HG03025 (cell line): ENCODE measurements around the gene PERM1.
"Not testable (repeated sequence)": the region's sequence is repeated elsewhere in the genome, so short reads cannot be mapped to it uniquely, and the experiment has no call there.

Experiments used
- ATAC-seq: cut with Tn5 transposase; IDR thresholded peaks from one replicate; pipeline ENCODE4 v1.9.1; 2021; ENCODE audit warnings: mild to moderate bottlenecking, moderate library complexity; ENCODE audit not compliant: unreplicated experiment, low FRiP score

The PERM1 gene

DNA sequence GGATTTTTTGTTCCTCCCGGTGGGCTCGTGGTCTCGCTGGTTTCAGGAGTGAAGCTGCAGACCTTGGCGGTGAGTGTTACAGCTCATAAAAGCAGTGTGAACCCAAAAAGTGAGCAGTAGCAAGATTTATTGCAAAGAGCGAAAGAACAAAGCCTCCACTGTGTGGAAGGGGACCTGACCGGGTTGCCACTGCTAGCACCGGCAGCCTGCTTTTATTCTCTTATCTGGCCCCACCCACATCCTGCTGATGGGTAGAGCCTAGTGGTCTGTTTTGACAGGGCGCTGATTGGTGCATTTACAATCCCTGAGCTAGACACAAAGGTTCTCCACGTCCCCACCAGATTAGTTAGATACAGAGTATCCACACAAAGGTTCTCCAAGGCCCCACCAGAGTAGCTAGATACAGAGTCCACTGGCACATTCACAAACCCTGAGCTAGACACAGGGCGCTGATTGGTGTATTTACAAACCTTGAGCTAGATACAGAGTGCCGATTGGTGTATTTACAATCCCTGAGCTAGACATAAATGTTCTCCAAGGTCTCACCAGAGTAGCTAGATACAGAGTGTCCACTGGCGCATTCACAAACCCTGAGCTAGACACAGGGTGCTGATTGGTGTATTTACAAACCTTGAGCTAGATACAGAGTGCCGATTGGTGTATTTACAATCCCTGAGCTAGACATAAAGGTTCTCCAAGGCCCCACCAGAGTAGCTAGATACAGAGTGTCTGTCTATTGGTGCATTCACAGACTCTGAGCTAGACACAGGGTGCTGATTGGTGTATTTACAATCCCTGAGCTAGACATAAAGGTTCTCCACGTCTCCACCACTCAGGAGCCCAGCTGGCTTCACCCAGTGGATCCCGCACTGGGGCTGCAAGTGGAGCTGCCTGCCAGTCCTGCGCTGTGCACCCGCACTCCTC, 35.8 kb upstream of the PERM1 start:
- ATAC-seq, result not testable (repeated sequence)

DNA sequence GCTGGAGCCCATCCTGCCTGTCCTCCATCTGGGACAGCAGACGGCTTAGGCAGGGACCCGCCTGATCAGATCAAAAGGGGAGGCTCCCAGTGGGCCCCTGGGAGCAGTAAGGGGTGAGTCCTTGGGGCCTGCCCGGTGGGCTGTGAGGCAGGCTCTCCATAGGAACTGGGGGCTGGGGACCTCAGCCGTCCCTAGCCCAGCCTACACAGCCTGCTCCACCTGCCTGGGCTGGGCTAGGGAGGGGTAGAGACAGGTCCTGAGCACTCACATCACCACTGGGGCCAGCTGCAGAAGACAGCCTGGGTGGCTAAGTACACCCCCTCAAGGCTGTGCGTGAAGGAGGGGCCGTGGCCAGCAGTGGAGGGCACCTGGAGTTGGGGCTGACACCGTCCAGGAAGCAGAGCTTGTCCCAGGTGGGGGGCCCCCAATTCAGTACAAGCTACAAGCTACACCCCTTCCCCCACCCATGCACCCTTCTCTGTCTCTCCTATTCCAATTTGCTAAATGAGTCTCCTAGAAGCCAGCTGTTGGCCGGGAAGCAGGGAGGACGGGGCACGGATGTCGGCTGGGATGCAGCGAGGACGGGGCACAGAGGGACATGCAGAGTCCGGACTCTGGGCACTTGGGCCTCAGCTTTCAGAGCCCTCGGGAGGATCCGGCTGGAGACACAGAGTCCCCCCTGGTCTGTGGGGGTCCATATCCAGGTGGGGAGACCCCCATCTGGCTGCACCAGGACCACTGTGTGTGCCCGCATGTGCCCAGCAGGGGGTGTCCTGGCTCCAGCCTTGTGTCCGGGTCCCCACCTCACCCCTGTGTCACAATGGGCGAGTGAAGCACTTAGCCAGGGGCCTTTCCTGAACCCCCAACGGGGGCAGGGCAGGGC, 33.1 kb upstream of the PERM1 start:
- ATAC-seq, result no peak

DNA sequence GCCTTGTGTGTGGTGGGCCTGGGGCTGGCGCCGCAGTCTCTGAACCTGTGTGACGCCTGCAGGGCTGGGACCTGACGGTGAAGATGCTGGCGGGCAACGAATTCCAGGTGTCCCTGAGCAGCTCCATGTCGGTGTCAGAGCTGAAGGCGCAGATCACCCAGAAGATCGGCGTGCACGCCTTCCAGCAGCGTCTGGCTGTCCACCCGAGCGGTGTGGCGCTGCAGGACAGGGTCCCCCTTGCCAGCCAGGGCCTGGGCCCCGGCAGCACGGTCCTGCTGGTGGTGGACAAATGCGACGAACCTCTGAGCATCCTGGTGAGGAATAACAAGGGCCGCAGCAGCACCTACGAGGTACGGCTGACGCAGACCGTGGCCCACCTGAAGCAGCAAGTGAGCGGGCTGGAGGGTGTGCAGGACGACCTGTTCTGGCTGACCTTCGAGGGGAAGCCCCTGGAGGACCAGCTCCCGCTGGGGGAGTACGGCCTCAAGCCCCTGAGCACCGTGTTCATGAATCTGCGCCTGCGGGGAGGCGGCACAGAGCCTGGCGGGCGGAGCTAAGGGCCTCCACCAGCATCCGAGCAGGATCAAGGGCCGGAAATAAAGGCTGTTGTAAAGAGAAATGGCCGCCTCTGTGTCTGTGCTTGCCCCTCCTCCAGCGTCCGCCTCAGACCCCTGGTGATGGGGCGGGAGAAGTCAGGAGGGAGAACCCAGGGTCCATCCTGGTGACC, 32.2 kb upstream of the PERM1 start:
- no peak for ATAC-seq

DNA sequence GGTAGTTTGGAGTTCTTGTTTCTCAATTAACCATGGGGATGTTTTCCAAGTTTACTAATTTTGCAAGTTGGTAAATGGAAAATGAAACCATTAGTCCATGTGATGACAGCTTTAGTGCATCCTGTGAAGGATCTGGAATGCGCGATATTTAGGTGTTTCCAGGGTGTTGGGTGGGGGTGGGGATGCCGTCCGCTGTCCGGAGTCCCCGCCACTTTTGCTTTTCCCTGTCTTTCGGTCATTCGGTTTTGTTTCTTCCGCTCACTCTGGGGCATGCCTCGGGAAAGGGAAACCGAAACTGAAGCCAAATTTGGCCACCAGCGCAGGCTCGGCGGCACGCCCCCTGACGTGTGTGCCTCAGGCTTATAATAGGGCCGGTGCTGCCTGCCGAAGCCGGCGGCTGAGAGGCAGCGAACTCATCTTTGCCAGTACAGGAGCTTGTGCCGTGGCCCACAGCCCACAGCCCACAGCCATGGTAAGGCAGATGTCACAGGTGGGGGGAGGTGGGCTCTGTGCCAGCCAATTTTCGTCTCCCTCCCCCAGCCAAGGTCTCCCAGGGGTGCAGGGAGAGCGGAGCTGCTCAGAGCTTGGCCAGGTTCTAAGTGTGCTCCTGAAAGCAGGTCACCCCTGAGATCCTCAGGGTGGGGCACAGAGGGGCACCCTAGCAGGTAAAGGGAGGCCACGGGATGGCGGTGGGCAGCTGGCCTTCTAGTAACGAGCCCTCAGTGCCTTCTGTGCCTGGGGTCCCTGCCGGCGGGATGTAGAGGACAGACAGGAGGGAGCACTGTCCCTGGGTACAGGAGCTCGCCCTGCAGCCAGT, 31.4 kb upstream of the PERM1 start, which contains the start of gene ISG15:
ISG15 (plus strand) TSS at position 393 of the 817 bp plus-strand sequence; CDS start at position 470, 77 bp downstream.
- peak; percentile 85 for ATAC-seq

DNA sequence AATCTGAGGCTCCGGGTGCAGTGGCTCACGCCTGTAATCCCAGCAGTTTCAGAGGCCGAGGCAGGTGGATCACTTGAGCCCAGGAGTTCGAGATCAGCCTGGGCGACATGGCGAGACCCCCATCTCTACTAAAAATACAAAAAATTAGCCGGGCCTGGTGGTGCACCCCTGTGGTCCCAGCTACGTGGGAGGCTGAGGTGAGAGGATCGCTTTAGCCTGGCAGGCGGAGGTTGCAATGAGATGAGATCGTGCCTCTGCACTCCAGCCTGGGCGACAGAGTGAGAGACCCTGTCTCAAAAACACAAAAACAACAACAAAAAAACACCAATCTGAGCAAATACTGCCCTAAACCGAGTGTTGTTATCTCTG, 30.8 kb upstream of the PERM1 start:
- ATAC-seq, result not testable (repeated sequence)

DNA sequence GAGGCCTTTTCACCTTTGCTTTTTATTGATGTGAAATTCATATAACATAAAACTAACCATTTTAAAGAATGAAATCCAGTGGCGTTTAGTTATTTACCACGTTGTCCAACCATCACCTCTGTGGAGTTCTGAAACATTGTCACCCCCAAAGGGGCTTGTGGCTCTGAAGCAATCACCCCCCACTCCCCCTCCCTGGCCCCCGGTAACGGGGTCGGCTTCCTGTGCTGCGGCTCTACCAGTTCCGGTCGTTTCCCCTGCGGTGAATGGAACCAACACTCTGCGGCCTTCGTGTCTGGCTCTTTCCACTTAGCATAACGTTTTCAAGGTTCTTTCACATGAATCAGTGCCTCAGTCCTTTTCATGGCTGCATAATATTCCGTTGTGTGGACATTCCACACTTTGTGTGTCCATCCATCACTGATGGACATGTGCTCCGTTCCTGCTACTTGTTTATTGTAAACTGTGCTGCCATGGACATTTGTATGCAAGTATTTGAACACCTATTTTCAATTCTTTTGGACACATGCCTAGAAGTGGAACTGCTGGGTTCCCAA, 29.6 kb upstream of the PERM1 start:
- ATAC-seq, result no peak

DNA sequence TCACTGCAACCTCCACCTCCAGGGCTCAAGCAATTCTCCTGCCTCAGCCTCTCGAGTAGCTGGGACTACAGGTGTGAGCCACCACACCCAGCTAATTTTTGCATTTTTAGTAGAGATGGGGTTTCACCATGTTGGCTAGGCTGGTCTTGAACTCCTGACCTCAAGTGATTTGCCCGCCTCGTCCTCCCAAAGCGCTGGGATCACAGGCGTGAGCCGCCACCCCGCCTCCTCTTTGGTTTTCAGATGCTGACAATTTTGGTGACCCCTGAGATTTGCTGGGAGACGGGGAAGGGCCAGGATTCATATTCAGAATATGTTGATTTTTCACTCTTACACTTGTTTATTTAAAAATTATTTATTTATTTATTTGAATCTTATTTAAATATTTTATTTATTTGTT, 28.2 kb upstream of the PERM1 start:
- ATAC-seq, result not testable (repeated sequence)

DNA sequence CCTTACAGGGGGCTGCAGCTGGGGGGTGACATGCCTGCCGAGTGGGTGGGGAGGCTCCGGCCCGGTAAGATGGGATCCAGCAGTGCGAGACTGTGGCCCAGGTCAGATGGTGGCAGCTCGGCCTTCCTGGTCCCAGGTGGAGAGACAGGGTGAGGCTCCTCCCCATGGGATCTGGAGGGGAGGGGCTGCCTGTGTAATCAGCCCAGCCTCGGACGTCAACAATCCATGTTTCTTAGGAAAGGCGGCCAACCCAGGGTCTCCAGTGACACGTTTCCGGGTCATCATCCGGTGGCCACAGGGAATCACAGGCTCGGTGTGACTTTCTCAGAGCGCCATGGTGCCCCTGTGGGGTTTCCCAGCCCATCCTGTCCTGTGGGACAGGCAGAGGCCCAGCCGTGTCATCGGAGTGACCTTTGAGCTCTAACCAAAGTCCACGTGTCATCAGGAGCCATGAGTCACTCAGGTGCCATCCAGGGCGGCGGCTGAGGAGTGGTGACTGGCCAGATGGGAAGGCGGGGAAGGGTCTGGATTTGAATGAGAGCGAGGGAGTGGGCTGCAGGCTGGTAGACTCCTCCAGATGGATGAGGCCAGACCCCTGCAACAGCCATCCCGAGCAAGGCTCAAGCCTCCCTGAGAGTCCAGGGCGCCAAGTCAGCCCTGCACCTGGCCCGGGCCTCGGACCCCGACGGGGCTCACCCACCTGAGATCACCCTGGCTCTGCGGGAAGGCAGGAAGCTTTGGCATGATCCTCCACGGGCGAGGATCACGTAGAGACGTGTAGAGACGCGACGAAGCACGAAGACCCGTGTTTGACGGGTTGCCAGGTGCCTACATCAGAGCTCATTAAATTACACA, 24.6 kb upstream of the PERM1 start:
- no peak for ATAC-seq

DNA sequence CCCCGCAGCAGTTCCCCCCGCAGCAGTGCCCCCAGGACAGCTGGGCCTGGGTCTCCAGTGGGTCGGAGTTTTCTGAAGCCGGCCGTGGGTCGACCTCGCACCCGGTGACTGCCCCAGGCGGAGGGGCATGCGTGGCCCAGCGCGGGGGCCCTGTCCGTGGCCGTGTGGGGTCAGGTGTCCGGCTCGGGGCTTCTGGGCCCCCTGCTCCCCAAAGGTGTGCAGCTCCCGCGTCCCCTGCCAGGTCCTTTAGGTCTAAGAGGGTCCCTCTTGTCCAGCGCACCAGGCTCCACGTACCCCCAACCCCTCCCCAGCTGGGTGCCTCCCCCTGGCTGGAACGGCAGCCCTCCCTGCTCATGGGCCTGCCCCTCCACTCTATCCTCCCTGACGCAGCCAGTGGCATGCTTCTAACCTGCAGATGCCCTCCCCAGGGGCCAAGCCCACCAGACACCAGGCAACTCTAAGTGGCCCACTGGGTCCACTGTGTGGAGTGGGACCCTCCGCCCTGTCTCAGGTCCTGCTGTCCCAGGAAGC, 23.9 kb upstream of the PERM1 start:
- no peak for ATAC-seq

DNA sequence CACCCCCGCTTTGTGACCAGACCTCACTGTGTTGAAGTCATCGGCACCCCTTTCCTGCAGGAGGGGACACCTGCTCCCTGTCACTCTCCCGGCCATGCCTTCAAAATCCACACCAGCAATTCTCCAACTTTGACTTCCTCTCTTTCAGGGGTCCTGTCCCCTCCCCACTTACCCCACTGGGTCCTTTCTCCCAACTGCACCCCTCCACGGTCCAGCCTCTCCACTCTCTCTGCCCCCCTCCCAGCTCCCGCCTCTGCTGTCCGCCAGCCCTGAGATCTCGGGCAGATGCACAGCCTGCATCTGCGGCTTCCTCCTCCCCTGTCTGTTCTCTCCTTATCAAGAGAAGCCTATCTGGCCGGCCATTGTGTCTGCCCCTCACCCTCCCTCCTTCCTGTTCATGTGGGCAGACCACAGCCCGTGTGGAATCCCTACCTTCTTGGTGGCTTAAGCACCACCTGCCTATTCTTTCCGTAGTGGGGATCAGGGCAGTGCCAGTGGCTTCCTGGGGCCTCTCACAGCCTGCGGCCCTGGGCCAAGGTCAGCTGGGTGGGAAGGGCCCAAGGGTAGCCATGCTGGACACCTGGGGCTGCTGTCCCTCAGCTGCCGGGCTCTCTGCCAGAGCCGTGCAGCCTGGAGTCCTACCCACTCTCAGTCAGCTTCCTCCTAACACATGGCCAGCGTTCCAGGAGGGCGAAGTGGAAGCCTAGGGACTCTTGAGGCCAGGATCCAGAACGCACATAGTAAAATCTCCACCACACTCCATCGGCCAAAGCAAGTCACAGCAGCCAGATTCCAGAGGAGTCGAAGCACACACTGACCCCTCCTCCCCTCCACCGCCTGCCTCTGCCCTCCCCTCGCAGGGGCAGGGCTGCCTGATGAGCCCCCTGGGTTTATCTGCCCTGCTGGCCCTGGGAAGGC, 23.1 kb upstream of the PERM1 start:
- no peak for ATAC-seq

DNA sequence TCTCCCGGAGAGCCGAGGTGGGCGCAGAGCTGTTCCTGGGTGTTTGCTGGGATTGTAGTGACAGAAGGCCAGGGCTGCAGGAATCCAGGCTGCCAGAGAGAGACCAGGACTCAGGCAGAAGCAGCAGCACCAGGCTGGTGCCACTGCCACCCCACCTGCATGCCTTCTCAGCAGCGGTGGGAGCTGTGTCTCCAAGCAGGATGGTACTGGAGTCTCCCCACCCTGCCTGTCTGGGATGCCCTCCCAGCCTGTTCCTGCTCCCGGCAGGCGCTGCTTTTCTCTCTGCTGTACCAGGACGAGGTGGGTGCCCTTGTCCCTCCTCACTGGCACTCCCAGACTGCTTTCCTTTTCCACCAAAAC, 22.5 kb upstream of the PERM1 start:
- ATAC-seq, result no peak

DNA sequence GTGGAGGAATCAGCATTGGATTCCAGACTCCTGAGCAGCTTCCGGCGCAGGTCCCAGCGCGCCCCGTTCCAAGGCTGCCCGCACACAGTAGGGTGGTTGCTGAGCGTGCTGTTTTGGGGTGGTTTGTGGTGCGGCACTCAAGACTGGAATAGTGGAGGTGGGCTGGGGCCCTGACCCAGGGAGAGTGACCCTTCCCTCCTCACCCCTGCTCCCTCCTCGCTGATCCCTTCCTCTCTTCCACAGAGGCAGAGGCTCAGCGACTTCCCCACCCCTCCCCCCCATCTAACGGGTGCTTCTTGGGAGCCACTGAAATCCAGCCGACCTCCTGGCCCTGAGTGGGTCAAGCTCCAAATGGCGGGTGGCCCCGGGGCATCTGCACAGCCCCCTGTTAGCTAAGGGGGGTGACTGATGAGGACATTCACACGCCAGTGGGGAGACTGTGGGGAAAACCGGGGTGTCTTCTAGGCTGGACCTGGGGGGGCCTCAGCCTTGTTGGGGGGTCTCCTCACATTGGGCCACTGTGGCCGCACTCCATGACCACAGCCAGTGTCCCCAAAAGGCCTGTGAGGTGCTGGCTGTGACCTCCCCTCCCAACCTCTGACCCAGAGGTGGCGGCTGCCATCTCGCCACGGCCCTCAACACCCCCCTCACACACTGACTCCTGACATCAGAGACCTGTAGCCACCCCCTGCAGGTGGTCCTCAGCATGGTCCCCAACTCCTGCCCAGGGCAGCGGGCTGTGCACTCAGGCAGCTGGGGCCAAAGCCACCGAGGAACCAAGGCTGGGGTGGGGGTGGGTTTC, 21.9 kb upstream of the PERM1 start:
- no peak for ATAC-seq

DNA sequence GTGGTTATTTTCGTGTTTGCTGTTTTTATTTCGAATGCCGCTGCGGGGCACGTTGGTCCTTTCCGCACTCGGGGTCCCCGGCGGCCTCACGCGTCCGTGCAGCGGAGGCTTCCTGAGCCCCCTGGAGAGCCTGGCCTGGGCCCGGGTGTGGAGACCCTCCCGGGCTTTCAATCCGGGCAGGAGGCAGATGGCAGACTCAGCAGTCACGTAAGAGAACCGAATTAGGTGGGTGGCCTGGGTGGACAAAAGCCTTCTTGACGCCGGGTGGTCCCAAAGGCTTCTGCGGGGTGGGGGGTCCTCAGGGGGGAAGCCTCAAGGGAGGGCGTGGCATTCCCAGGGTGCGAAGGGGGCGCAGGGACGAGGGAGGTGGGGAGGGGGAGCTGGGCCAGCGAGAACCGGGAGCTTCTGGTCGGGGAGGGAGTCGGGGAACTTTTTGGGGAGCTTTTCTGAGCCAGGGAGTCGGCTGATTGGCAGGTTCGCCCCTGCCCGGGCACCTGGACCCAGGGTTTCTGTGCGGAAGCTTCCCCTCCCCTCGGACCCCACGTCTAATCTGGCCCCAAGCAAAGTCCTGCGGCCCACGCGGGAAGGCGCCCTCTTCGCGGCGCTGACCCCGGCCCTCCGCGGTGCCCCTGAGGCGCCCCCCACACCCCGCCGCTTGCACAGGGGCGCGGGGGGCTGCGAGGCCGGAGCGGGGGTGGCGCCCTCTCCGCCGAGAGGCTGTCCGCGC, 19.3 kb upstream of the PERM1 start:
- no peak for ATAC-seq

DNA sequence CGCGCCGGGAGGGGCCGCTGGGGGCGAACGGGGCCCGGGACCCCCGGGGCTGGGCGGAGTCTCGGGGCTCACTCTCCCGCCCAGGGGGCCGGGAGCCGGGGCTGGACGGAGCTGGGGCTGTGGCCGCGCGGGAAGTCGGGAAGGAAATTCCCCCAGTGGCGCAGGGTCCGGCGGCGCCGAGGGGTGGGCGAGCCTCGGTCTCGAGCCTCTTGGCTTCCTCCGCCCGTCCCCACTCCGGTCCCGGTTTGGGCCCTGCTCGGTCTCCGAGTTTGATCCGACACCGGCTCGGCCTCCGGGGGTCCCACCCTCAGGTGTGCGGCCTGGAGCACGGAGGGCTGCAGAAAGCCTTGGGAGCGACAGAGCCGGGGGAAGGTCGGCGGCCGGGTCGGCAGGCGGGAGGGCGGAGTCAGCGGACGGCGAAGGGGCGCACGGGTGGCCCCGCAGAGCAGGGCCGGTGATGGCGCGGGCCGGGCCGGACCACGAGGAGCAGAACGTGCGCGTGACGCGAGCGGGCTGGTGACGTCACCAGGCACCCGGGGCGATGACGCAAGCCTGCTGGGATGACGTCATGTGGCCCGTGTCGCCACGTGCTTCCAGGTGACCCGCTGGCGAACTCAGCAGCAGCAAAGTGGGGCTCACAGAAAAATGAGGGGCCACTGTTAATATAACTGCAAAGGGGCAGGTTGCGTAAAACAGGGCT, 18.6 kb upstream of the PERM1 start:
- ATAC-seq, result no peak

DNA sequence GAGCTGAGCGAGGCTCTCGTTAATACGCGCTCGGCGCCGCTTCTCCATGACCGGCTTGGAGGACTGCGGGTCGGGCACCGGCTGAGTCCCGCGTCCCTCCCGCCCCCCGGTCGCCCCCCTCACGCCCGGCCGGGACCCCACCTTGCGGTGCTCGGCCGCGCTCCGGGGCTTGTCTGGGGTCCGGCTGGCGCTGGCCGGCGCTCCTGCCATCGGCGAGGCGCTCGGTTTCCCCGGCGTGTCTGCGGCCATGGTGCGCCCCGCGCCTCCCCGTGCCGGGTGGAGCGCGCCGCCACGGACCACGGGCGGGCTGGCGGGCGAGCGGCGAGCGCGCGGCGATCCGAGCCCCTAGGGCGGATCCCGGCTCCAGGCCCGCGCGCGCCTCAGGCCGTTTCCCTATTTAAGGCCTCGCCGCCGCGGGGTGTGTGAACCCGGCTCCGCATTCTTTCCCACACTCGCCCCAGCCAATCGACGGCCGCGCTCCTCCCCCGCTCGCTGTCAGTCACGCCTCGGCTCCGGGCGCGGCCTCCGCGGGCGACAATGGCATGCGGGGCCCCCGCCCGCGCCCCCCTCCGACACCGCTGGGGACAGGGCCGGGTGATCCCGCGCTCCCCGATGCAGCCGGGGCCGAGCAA, 17.9 kb upstream of the PERM1 start, which contains the start of gene HES4:
HES4 (minus strand) TSS at position 373 of the 632 bp plus-strand sequence; CDS start at position 249, 124 bp downstream.
- ATAC-seq, result no peak
